GM21447 (cell line): Measurements from ENCODE around the gene FBXL19.

Experiments used
- ATAC-seq: cut with Tn5 transposase; IDR thresholded peaks from one replicate; pipeline ENCODE4 v1.9.1; 2021; ENCODE audit not compliant: unreplicated experiment

Gene FBXL19

GRCh38 chr16:30942426-30942806 lies 19.0 kb downstream of the FBXL19 start:
- ATAC-seq: no peak

GRCh38 chr16:30944352-30944751 lies 21.0 kb downstream of the FBXL19 start:
- ATAC-seq: no peak

DNA sequence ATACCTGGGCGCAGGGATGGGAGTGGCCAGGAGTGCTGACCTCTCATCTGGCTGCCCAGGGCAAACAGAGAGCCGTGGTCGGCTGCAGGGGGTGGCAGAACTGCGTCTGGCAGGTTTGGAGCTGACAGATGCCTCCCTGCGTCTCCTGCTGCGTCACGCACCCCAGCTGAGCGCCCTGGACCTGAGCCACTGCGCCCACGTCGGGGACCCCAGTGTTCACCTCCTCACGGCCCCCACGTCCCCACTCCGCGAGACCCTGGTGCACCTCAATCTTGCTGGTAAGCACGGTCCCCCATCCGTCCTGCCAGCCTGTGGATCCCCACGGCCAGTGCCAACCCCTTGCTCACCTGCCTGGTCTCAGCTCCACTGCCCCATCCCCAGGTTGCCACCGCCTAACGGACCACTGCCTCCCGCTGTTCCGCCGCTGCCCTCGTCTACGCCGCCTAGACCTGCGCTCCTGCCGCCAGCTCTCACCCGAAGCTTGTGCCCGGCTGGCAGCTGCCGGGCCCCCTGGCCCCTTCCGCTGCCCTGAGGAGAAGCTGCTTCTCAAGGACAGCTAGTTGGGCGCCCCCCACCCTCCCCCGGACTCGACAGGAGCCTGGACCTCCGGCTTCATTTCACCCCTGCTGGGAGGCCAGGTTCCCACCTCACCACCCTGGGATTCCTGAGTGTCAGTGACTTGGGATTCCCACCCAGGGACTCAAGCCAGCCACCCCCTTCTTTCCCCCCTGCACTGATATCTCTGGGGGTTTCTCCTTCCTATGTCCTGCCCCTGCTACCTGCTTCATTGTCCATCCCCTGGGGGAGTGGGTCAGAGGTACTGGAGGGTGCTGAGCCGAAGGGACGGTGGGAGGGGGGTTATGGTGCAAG lies 23.5 kb downstream of the FBXL19 start:
- no peak for ATAC-seq

DNA sequence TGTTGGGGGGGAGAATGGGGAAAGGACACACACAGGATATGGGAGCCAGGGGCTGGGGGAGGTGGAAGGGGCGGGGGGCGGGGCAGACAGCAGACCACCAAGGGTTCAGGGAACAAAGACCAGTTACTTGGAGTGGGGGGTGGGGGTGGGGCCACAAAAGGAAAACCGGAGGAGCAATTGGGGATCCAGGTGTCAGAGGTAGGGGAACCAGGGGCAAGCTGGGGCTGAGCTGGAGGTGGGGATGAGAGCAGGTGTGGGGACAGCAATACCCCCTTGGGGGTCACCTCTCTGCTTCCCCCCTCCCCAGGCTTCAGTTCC lies 24.1 kb downstream of the FBXL19 start:
- no peak for ATAC-seq

DNA sequence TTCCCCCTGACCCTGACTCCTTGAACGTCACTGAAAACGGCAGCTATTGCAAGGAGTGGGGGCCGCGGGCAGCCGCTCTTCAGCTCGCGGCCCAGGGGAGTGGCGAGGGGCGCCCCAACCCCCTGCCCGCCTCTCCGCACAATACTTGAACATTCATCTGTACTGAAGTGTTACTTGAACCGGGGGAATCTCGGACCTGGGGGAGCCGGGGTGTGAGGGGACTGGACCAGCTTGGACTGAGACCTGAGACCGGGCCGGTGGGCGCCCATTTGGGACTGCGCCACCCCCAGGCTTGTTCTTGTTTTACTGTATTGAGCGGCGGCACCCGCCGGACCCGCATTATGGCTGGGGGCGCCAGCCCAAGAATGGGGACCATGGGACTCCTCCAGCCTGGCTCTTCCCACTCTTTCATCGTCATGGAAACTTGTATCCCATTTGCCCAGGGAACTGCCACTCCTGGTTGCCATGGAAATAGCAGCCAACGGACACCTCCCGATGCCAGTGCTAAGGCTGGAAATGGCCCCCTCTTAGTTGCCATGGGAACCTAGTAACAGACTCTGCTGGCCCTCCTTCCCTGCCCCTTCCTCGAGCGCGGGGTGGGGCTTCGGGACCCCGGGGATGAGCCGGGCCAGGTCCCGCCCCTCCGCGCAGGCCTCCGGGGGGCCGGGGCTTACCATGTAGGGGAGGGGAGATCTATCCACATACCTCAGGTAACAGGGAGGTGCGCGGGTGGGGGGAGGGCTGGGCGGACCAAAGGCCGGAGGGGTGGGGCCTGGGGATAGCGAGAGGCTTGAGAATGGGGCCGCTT lies 24.7 kb downstream of the FBXL19 start:
- peak; percentile 9 for ATAC-seq

DNA sequence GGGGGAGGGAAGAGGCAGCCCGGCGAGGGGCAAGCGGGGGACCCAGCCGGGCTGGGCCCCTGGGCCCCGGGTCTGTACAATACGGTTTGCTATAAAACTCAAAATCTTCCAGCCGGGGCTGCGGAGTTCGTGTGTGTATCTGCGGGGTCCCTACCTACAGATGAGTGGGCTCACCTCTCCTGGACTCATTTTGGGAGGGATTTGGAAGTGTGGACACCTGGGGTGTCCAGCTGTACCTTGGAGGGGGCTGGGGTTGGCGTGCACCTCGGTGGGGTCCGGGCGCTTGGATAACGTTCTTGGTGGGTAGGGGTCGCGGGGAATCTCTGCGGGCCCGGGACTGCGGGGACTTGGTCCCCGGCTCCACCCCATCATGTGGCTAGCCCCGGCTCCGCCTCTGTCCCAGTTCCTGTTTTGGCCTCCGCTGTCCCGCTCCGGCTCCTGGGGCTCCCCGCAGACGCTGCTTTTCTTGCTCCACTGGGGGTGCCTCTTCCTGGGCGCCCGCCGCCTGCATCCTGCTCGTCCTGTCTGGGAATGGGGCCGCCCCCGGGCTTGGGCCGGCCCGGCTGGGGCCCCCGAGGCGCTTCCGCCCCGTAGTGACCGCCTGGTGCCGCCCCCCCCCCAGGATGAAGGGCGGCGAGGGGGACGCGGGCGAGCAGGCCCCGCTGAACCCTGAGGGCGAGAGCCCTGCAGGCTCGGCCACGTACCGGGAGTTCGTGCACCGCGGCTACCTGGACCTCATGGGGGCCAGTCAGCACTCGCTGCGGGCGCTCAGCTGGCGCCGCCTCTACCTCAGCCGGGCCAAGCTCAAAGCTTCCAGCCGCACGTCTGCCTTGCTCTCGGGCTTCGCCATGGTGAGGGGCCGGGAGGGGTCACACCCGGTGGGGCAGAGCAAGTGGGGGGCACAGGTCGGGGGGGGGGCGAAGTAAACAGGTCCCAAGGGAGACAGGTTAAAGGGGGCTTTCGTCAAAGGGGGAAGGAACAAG lies 25.6 kb downstream of the FBXL19 start, which contains the start of gene ORAI3:
Gene ORAI3, plus strand, starts transcription at position 402 of the 983 bp plus-strand sequence. Its CDS starts 222 bp downstream, at position 624.
- peak; percentile 67 for ATAC-seq

DNA sequence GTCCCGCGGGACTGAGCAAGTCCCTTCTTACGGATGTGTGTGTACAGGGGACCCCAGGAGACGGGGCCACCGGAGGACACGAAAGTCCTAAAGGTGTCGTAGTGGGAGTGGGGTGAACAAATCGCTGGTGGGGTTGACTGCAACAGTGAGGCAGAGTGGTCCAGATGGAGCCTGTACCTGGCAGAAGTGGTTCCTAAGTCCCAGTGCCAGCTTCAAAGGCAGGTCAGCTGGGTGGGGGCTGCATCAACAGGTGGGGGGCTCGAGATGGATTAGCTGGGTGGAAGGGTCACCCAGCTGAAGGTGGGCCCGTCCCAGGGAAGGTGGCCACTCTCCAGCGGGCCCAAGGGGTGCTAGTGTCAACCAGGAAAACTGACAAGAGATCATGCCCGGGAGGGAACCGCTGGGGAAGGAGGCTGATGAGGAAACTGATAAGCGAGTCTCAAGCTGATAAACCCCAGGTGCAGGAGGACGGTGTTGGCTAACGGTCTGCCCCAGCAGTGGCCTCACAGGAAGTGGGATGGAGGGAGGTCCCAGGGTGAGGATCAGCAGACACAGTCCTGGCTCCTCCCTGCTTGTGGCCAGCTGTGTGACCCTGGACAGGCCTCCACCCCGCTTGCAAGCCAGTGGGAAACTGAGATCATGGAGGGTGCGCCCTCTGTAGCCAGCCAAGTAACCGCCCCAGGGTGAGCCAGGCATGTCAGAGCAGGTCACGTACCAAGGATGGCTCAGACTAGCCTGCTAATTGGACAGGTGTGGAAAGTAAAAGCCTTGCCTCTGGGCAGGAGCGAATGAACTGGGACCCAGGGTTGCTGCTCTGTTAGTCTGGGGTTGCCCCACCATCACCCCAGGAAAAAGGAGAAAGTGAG lies 26.5 kb downstream of the FBXL19 start:
- peak; percentile 53 for ATAC-seq

- ATAC-seq: no peak
Measured at GRCh38 chr16:30950516-30951065, 27.2 kb downstream of the FBXL19 start.

DNA sequence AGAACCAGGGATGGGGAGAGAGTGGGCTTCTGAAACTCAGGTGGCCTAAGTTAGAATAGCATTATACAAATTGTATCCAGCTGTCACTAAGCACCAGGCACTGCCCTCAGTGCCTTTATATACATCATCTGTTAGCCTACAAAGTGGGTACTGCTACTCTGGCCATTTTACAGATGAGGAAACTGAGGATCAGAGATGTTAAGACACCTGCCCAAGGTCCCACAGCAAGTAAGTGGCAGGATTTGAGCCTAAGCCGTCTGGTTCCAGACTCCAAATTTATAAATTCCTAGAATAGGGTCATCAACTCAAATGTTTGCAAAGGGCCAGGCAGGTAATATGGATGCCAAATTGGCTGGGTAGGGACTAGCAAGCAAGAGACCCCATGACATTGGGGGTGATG lies 27.8 kb downstream of the FBXL19 start:
- ATAC-seq: no peak

GRCh38 chr16:30951750-30952149 lies 28.4 kb downstream of the FBXL19 start:
- no peak for ATAC-seq

DNA sequence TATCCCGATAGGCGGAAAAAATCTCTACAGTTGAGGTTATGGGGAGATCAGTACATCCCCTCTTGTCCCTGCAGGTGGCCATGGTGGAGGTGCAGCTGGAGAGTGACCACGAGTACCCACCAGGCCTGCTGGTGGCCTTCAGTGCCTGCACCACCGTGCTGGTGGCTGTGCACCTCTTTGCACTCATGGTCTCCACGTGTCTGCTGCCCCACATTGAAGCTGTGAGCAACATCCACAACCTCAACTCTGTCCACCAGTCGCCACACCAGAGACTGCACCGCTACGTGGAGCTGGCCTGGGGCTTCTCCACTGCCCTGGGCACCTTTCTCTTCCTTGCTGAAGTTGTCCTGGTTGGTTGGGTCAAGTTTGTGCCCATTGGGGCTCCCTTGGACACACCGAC lies 29.7 kb downstream of the FBXL19 start:
- no peak for ATAC-seq

GRCh38 chr16:30953511-30954124 lies 30.2 kb downstream of the FBXL19 start:
- no peak for ATAC-seq

GRCh38 chr16:30954993-30955392 lies 31.6 kb downstream of the FBXL19 start:
- ATAC-seq: no peak

GRCh38 chr16:30956601-30957455 lies 33.5 kb downstream of the FBXL19 start:
- ATAC-seq: peak; percentile 45

DNA sequence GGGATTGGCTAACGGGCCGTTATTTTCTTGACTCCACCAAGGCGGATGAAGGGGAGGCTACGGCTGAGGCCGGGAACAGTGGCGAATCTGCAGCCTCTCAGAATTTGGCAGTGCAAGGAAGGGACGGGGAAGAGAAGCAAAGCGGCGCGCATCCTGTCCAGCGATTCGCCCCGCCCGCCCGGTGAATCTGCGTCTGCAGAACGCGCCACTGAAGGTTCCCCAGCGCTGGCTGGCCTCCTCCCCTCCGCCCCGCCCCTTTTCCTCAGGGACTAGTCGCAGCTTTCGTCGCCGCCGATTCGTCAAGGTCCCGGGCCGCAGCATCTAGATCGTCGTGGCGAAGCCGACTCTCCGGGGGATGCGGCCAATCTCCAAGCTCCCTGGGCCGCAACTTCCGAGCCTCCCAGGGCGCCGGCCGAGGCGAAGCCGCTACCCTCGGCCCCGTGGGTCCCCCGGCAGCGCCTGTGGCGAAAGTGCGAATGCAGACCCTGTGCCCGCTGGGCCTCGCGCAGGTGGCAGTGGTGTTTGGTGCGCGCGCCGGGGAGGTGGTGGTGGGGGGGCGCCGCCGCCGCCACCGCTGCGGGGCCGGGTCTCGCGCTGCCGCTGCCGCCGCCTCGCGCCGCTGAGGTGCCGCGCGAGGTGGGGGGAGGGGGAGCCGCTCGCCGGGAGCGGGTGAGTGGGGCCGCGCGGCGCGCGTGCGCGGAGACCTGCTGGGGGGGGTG lies 34.2 kb downstream of the FBXL19 start, which contains the start of gene SETD1A:
Gene SETD1A, plus strand, starts transcription at position 299 of the 719 bp plus-strand sequence. CDS start 978 bp downstream, outside the sequence.
- ATAC-seq: peak; percentile 72

GRCh38 chr16:30958175-30959079 lies 35.1 kb downstream of the FBXL19 start:
- ATAC-seq: peak; percentile 16
